Breast epithelium (tissue), 3 donors: ENCODE measurements around the gene ARPC4.

ENCODE experiments used
- POLR2A ChIP-seq: fragments of 450-650 bp; IDR thresholded peaks from one replicate; pipeline ENCODE4 v1.6.1; 2016; ENCODE audit warnings: antibody characterized with exemption, mild to moderate bottlenecking, moderate library complexity
- POLR2AphosphoS5 ChIP-seq, 3 donors: sonication (generic); formaldehyde crosslinking; IDR thresholded peaks; one replicate each; pipeline ENCODE4 v1.6.1; 2017; ENCODE audit warnings: antibody characterized with exemption in 3 of 3
- TF ChIP-seq, protein P1 (sequence below), 3 donors: fragments of 450-650 bp; IDR thresholded peaks; one replicate each; pipeline ENCODE4 v1.5.1; 2016 to 2017; ENCODE audit warnings: antibody characterized with exemption in 3 of 3, mild to moderate bottlenecking in 3 of 3, moderate library complexity in 3 of 3

- no peak for TF ChIP-seq POLR2A
- TF ChIP-seq, protein P1, sequence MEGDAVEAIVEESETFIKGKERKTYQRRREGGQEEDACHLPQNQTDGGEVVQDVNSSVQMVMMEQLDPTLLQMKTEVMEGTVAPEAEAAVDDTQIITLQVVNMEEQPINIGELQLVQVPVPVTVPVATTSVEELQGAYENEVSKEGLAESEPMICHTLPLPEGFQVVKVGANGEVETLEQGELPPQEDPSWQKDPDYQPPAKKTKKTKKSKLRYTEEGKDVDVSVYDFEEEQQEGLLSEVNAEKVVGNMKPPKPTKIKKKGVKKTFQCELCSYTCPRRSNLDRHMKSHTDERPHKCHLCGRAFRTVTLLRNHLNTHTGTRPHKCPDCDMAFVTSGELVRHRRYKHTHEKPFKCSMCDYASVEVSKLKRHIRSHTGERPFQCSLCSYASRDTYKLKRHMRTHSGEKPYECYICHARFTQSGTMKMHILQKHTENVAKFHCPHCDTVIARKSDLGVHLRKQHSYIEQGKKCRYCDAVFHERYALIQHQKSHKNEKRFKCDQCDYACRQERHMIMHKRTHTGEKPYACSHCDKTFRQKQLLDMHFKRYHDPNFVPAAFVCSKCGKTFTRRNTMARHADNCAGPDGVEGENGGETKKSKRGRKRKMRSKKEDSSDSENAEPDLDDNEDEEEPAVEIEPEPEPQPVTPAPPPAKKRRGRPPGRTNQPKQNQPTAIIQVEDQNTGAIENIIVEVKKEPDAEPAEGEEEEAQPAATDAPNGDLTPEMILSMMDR (IDR thresholded peaks at IDR 0.05): no peak
- TF ChIP-seq POLR2AphosphoS5 (IDR thresholded peaks at IDR 0.05): no peak
Observed at GRCh38 chr3:9831253-9831652, 38.4 kb downstream of the ARPC4 start.
